ENCODE measurements around the gene C1QTNF9. TPM values are rescaled to one million over a fixed set of nuclear protein-coding genes. Genes with fewer than 3 reads are reported as not detected.
"Not testable (repeated sequence)": the region's sequence is repeated elsewhere in the genome, so short reads cannot be mapped to it uniquely, and the experiment has no call there.

C1QTNF9 gene
- total RNA-seq, 1 donor from 2014 or later, result not detected

- Histone ChIP-seq H3K4me3 (ENCODE audit: low read depth, low read length) (no peak overlapping the region), H3K27me3 (ENCODE audit: control insufficient read depth, insufficient read depth, low read length) (no peaks in the 10 kb centered on the region), H3K36me3 (ENCODE audit: control insufficient read depth, insufficient read depth, low read length) (no peaks in the 10 kb centered on the region)
- peak; percentile 58 for FAIRE-seq
- no peak for TF ChIP-seq CTCF (IDR thresholded peaks at IDR 0.05; ENCODE audit: insufficient read depth, low read length, severe bottlenecking)
- peak; percentile 79 for DNase-seq (ENCODE audit: low read depth)
Measured at GRCh38 chr13:24353736-24354135, 44.4 kb downstream of the C1QTNF9 start.

GRCh38 chr13:24355103-24355502 lies 45.7 kb downstream of the C1QTNF9 start:
- no peak for TF ChIP-seq CTCF (IDR thresholded peaks at IDR 0.05; ENCODE audit: insufficient read depth, low read length, severe bottlenecking)
- Histone ChIP-seq H3K4me3 (ENCODE audit: low read depth, low read length) (no peak overlapping the region), H3K27me3 (ENCODE audit: control insufficient read depth, insufficient read depth, low read length) (no peaks in the 10 kb centered on the region), H3K36me3 (ENCODE audit: control insufficient read depth, insufficient read depth, low read length) (no peaks in the 10 kb centered on the region)
- DNase-seq (ENCODE audit: low read depth) (no peak), FAIRE-seq (peak; percentile 76)

DNA sequence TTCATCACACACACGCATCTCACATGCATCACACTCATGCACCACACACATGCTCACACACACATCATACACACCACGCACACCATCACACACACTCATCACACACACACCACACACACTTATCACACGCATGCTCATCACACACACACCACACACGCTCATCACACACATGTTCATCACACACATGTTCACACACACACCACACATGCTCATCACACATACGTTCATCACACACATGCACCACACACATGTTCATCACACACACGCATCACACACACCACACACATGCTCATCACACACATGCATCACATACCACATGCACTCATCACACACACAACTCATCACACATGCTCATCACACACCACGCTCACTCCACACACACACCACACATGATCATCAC lies 46.9 kb downstream of the C1QTNF9 start:
- H3K4me3 ChIP-seq (ENCODE audit: low read depth, low read length), result no peak overlapping the region
- no peaks in the 10 kb centered on the region for H3K27me3 ChIP-seq (ENCODE audit: control insufficient read depth, insufficient read depth, low read length)
- no peak for DNase-seq (ENCODE audit: low read depth)
- no peaks in the 10 kb centered on the region for H3K36me3 ChIP-seq (ENCODE audit: control insufficient read depth, insufficient read depth, low read length)
- peak; percentile 100 for FAIRE-seq
- TF ChIP-seq CTCF (IDR thresholded peaks at IDR 0.05; ENCODE audit: insufficient read depth, low read length, severe bottlenecking), result no peak

GRCh38 chr13:24356837-24357236 lies 47.5 kb downstream of the C1QTNF9 start:
- TF ChIP-seq CTCF (IDR thresholded peaks at IDR 0.05; ENCODE audit: insufficient read depth, low read length, severe bottlenecking), result no peak
- Histone ChIP-seq H3K27me3 (ENCODE audit: control insufficient read depth, insufficient read depth, low read length) (no peaks in the 10 kb centered on the region), H3K4me3 (ENCODE audit: low read depth, low read length) (no peak overlapping the region), H3K36me3 (ENCODE audit: control insufficient read depth, insufficient read depth, low read length) (no peaks in the 10 kb centered on the region)
- FAIRE-seq (no peak), DNase-seq (ENCODE audit: low read depth) (no peak)

- no peak for TF ChIP-seq CTCF (IDR thresholded peaks at IDR 0.05; ENCODE audit: insufficient read depth, low read length, severe bottlenecking)
- no peak for DNase-seq (ENCODE audit: low read depth)
- Histone ChIP-seq H3K4me3 (ENCODE audit: low read depth, low read length) (no peak overlapping the region), H3K27me3 (ENCODE audit: control insufficient read depth, insufficient read depth, low read length) (no peaks in the 10 kb centered on the region), H3K36me3 (ENCODE audit: control insufficient read depth, insufficient read depth, low read length) (no peaks in the 10 kb centered on the region)
- no peak for FAIRE-seq
Measured at GRCh38 chr13:24357756-24358155, 48.4 kb downstream of the C1QTNF9 start.

DNA sequence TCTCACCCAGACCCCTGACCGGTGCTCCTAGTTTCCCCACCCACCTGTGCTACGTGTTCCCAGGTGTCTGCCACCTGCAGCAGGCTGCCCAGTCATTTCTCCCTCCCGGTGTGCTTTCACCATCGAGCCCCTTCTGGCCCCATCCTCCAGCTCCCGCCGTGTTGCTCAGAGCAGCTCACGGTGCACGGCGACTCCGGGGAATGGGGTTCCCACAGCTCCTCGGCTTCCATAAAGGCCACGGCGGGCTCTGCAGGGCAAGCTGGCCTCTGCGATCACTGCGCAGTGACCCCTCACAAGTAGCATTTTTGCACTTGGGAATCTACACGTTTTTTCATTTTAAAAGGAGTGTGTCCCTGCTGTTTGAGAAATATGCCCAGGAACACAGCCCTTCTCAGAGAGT lies 49.5 kb downstream of the C1QTNF9 start:
- H3K27me3 ChIP-seq (ENCODE audit: control insufficient read depth, insufficient read depth, low read length); H3K4me3 ChIP-seq (ENCODE audit: low read depth, low read length); DNase-seq (ENCODE audit: low read depth); H3K36me3 ChIP-seq (ENCODE audit: control insufficient read depth, insufficient read depth, low read length); FAIRE-seq: not testable (repeated sequence)

DNA sequence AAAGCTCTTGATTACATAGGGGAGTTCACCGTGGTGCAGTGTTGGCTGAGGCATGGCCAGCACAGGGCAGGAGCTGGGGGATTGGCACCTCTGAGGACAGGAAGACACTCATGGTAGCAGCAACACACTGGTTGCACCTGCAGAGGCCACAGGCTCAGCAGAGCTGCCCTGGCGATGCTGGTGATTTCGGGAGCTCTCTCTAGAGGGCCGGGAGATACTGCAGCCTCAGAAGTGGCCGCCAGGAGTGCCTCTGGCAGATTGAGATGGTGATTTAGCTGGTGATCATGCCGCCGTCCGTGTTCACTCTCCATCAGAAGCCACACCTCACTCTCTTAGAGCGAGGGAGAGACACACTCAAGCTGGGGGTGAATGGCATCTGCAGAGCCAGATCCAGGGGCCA lies 49.9 kb downstream of the C1QTNF9 start:
- not testable (repeated sequence) for DNase-seq (ENCODE audit: low read depth); H3K27me3 ChIP-seq (ENCODE audit: control insufficient read depth, insufficient read depth, low read length); H3K4me3 ChIP-seq (ENCODE audit: low read depth, low read length); H3K36me3 ChIP-seq (ENCODE audit: control insufficient read depth, insufficient read depth, low read length); FAIRE-seq

All from bronchial epithelial cell (primary cell).